HFF-Myc (cell line): ENCODE data around the gene APEX1.
"Not testable (repeated sequence)": the region's sequence is repeated elsewhere in the genome, so short reads cannot be mapped to it uniquely, and the experiment has no call there.

Experiments
- DNase-seq: peaks from one replicate; pipeline ENCODE4 v3.0.0-alpha.2; 2011; ENCODE audit warnings: low read depth; ENCODE audit errors: extremely low read depth
- H3K4me3 ChIP-seq: replicated peaks from 2 replicates; pipeline ENCODE4 v1.5.1; 2011; ENCODE audit warnings: low read depth, mild to moderate bottlenecking, control low read depth, low read length
- TF ChIP-seq, protein P1 (sequence below): IDR thresholded peaks from 2 replicates; pipeline ENCODE4 v1.5.1; 2012; ENCODE audit warnings: mild to moderate bottlenecking, low read depth, low read length, control low read depth; ENCODE audit errors: missing control alignments

APEX1 gene

DNA sequence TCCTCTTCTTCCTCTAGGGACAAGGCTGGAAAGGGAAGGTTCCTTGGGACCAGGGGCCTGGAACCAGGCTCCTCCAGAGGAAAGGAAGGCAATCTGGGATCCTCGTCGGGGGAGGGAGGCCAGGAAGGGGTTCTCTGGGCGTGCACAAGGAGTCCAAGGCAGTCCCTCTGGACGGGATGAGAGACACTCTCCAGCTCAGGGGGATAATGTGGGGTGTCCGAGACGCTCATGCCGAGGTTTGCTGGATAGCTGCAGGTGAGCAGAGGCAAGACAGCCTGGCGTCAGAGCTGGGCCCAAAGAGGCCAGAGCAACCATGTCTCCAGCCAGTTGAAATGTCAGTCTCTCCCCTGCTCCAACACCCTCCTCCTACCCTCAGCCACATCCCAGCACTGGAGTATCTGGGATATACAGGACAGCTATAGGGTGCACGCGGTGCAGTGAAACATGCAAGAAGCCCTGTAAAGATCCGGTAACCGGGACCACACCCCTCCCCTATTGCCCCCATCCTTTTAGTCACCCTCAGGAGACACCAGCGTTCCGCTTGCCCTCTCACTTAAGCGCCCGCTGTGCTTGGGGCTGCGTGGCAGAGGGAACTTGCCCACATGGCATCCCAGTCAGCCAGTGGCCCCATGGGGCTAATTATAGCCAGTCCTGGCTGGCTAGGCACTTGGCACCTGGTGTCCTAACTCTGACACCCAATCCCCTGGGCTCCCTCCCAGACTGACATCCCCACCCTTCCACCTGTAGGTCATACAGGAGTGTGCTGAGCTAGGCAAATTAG lies 19.3 kb upstream of the APEX1 start, which contains the start of gene KLHL33:
Gene KLHL33, minus strand, starts transcription at position 585 of the 781 bp plus-strand sequence. Its CDS starts 355 bp downstream, at position 230.
- no peak for DNase-seq
- TF ChIP-seq, protein P1, sequence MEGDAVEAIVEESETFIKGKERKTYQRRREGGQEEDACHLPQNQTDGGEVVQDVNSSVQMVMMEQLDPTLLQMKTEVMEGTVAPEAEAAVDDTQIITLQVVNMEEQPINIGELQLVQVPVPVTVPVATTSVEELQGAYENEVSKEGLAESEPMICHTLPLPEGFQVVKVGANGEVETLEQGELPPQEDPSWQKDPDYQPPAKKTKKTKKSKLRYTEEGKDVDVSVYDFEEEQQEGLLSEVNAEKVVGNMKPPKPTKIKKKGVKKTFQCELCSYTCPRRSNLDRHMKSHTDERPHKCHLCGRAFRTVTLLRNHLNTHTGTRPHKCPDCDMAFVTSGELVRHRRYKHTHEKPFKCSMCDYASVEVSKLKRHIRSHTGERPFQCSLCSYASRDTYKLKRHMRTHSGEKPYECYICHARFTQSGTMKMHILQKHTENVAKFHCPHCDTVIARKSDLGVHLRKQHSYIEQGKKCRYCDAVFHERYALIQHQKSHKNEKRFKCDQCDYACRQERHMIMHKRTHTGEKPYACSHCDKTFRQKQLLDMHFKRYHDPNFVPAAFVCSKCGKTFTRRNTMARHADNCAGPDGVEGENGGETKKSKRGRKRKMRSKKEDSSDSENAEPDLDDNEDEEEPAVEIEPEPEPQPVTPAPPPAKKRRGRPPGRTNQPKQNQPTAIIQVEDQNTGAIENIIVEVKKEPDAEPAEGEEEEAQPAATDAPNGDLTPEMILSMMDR, result no peak
- no peak within 1 kb of the TSS for H3K4me3 ChIP-seq

DNA sequence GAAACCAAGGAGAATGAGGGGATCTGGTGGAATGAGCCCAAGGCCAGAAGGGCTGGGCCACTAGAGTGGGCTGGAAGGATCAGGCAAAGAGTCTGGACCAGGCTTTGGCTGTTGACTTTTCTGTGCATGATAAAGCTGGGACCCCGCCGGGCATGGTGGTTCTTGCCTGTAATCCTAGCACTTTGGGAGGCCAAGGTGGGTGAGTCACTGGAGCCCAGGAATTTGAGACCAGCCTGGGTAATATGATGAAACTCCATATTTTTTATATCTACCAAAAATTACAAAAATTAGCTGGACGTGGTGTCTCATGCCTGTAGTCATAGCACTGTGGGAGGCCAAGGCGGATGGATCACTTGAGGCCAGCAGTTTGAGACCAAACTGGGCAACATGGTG lies 18.7 kb upstream of the APEX1 start:
- TF ChIP-seq, protein P1, result no peak
- no peak for DNase-seq
- no peak overlapping the region for H3K4me3 ChIP-seq

DNA sequence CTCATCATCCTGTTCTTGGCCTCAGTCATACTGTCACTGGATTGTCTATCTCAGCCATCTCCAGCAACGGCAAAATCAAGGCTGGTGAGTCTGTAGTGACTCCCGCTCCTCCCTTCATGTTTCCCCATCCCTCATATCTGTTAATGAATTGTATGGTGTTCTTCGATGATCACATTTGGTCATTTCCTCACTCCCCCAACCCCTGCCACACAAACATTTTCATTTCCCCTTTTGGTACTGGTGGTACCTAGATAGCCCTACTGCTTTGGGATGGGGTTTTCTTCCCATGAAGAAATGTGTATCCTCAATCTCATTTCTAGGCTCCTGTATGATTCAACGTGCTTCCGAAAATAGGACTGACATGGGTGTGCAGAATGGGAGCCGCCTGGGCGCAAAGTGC lies 16.4 kb upstream of the APEX1 start:
- TF ChIP-seq, protein P1, result no peak
- no peak overlapping the region for H3K4me3 ChIP-seq
- no peak for DNase-seq

DNA sequence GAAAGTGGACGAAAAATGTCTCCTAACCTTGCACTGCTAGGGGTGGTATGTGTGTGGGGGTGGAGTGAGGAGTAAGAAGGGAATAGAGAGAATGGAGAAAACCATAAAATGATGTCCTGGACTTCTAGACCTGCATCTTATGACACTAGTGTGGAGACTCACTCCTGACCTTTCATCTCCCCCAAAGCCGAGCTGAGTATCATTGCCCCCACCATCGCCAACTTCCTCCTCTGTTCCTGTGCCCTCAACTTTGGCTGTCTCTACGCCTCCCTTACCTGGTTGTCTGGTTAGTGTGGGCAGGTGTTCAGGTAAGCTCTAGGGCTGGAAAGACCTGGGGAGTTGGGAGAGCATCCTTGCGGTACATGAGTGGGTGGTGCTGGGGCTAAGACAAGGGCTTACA lies 14.6 kb upstream of the APEX1 start:
- TF ChIP-seq, protein P1, result no peak
- no peak overlapping the region for H3K4me3 ChIP-seq
- no peak for DNase-seq

DNA sequence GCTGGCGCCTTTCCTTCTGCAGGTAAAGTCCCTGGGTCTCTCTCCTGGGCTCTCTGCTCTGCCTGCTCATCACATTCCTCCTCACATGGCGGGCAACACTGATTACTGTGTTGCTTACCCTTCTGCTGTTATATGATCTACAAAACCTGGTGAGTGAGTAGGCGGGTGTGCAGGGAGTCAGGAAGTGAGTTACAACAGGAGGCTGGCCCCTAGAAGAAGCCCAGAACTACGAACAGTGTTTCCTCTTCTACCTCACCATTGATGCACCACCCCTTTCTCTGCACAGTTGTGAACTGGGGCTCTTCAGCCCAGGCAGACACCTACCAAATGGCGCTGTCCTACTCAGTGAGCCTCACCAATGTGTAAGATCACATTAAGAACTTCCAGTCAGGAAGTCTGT lies 14.1 kb upstream of the APEX1 start:
- H3K4me3 ChIP-seq, result no peak overlapping the region
- DNase-seq, result no peak
- TF ChIP-seq, protein P1, result no peak

DNA sequence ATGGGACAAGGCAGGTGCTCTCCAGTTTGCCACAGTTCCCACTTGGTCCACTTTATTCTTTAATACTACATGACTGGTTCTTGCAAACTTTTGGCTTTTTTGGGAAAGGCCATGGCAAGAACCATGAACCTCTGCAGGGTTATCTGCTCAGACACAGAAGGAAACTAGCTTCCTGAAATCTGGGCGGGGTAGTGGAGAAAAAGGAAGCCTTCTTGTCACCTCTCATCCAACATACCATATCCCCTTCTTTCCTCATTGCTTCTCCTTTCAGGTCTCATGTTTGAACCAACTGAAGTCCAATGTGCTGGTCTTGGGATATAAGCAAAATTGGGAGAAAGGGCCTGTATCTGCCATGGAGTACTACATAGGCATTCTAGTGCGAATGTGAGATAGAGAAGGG lies 13.6 kb upstream of the APEX1 start:
- DNase-seq, result no peak
- TF ChIP-seq, protein P1, result no peak
- H3K4me3 ChIP-seq, result no peak overlapping the region

DNA sequence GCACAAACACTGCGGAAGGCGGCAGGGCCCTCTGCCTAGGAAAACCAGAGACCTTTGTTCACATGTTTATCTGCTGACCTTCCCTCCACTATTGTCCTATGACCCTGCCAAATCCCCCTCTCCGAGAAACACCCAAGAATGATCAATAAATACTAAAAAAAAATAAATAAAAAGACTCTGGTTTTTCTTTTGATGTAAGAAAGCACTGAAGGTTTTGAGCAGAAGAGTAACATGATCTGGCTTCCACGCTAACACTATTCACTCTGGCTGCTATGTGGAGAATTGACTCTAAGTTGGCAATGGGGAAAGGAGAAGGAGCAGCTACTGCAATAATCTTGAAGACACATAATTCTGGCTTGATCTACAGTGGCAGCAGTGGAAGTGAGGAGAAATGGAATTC lies 11.4 kb upstream of the APEX1 start:
- not testable (repeated sequence) for H3K4me3 ChIP-seq, DNase-seq
